Suppressor macrophage (primary cell): Measurements from ENCODE around the gene NOS1.
A peak's percentile ranks its signal among the peaks of the same experiment; 100 is the strongest.
"Not testable (repeated sequence)": the region's sequence is repeated elsewhere in the genome, so short reads cannot be mapped to it uniquely, and the experiment has no call there.

Source experiments
- DNase-seq, 4 experiments: peaks; one replicate each; pipeline ENCODE4 v3.0.0-alpha.2; 2020 to 2022
- total RNA-seq, 17 experiments: gene quantifications; one replicate each; lab custom pipeline; 2026; ENCODE audit warnings: mixed read lengths in 6 of 17, inconsistent platforms in 3 of 17; lab: John Stamatoyannopoulos, UW

Gene NOS1
- total RNA-seq = 0 to 6.3 (median 0) reads per million in 17 experiments

GRCh38 chr12:117361347-117361751 is at the start of gene NOS1:
Gene NOS1 (minus strand): TSS chr12:117361626. CDS start chr12:117331069, 30,557 bp downstream.
- no peak for DNase-seq

- DNase-seq = no peak
These were observed 47.9 kb upstream of the NOS1 start for GRCh38 chr12:117409286-117409685.

- DNase-seq = no peak
These were observed 46.9 kb upstream of the NOS1 start for GRCh38 chr12:117408161-117408791.

- no peak for DNase-seq
These were observed 43.5 kb upstream of the NOS1 start for GRCh38 chr12:117404940-117405339.

- no peak for DNase-seq
These were observed 42.9 kb upstream of the NOS1 start for GRCh38 chr12:117404203-117404853.

- peak in 1 of 4 experiments; percentile 5 for DNase-seq
These were observed 42.2 kb upstream of the NOS1 start for GRCh38 chr12:117403586-117404139.

- no peak for DNase-seq
These were observed 40.9 kb upstream of the NOS1 start for GRCh38 chr12:117402363-117402762.

- no peak for DNase-seq
These were observed 39.5 kb upstream of the NOS1 start for GRCh38 chr12:117400912-117401311.

GRCh38 chr12:117398482-117398881 is 37.1 kb upstream of the NOS1 start:
- not testable (repeated sequence) for DNase-seq

- DNase-seq = no peak
These were observed 34.3 kb upstream of the NOS1 start for GRCh38 chr12:117395766-117396165.

- DNase-seq = no peak
These were observed 33.1 kb upstream of the NOS1 start for GRCh38 chr12:117394491-117394890.

- no peak for DNase-seq
These were observed 32.2 kb upstream of the NOS1 start for GRCh38 chr12:117393656-117394055.

- DNase-seq = no peak
These were observed 29.4 kb upstream of the NOS1 start for GRCh38 chr12:117390866-117391265.

GRCh38 chr12:117388951-117389446 is 27.6 kb upstream of the NOS1 start:
- no peak for DNase-seq

GRCh38 chr12:117387832-117388231 is 26.4 kb upstream of the NOS1 start:
- no peak for DNase-seq

GRCh38 chr12:117384735-117385134 is 23.3 kb upstream of the NOS1 start:
- no peak for DNase-seq

- DNase-seq = no peak
These were observed 18.7 kb upstream of the NOS1 start for GRCh38 chr12:117380083-117380482.

GRCh38 chr12:117377758-117378157 is 16.3 kb upstream of the NOS1 start:
- peak in 2 of 4 experiments; percentile 10 to 17 for DNase-seq

- DNase-seq = no peak
These were observed 9.2 kb upstream of the NOS1 start for GRCh38 chr12:117370588-117370987.

GRCh38 chr12:117370000-117370399 is 8.6 kb upstream of the NOS1 start:
- DNase-seq = not testable (repeated sequence)

- peak; percentile 74 to 87 (median 82) for DNase-seq
These were observed 5.7 kb upstream of the NOS1 start for GRCh38 chr12:117367006-117367638.

- no peak for DNase-seq
These were observed 3.7 kb upstream of the NOS1 start for GRCh38 chr12:117365049-117365616.

- DNase-seq = peak; percentile 2 to 31 (median 19)
These were observed 2.6 kb upstream of the NOS1 start for GRCh38 chr12:117363953-117364486.
